Prostate gland (tissue), 2 donors: ENCODE results near the gene FRMD4A.

Experiments
- POLR2A ChIP-seq: fragments of 450-650 bp; IDR thresholded peaks from one replicate; pipeline ENCODE4 v1.6.1; 2016; ENCODE audit warnings: antibody characterized with exemption, mild to moderate bottlenecking
- TF ChIP-seq, protein P1 (sequence below), 4 experiments: fragments of 200-600 bp in 2 of 4; fragments of 450-650 bp in 2 of 4; sonication (generic) in 2 of 4; IDR thresholded peaks; 1 replicate in 3 of 4; 2 replicates in 1 of 4; pipeline ENCODE4 v1.5.1; 2016 to 2019; ENCODE audit warnings: antibody characterized with exemption in 4 of 4, mild to moderate bottlenecking in 2 of 4, moderate library complexity in 2 of 4

DNA sequence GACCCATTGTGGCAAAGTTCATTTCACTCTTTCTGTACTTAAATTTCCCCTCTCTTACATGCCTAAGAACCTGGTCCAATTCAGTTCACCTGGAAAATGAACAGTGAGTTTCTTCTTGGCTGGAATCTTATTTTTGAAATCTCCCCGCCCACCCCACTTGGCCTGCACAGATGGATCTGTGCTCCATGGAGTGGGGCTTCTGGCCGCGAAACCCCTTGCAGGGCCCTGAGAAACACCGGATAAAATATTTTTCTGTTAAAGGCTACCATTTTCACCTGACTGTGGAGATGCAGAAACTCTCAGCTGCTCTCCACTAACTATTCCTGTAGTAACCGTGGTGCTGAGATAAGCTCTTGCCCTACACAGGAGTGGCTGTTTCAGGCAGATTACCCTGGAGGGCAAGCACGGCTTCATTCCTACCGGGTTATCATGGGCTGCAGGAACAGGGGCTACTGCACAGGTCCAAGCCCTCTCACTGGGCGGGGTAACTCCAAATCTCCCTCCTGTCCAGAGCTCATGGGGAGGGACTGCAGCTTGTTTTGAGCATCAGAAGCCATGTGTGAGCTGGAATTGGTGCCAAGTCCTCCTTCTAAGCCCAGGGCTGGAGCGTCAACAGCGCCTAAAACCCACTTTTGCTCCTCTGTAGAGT, 625.1 kb downstream of the FRMD4A start:
- TF ChIP-seq, protein P1, sequence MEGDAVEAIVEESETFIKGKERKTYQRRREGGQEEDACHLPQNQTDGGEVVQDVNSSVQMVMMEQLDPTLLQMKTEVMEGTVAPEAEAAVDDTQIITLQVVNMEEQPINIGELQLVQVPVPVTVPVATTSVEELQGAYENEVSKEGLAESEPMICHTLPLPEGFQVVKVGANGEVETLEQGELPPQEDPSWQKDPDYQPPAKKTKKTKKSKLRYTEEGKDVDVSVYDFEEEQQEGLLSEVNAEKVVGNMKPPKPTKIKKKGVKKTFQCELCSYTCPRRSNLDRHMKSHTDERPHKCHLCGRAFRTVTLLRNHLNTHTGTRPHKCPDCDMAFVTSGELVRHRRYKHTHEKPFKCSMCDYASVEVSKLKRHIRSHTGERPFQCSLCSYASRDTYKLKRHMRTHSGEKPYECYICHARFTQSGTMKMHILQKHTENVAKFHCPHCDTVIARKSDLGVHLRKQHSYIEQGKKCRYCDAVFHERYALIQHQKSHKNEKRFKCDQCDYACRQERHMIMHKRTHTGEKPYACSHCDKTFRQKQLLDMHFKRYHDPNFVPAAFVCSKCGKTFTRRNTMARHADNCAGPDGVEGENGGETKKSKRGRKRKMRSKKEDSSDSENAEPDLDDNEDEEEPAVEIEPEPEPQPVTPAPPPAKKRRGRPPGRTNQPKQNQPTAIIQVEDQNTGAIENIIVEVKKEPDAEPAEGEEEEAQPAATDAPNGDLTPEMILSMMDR (IDR thresholded peaks at IDR 0.05), result no peak
- TF ChIP-seq POLR2A, result no peak
